COR-L47 (cell line): ENCODE results near the gene ADARB2.
"Not testable (repeated sequence)": the region's sequence is repeated elsewhere in the genome, so short reads cannot be mapped to it uniquely, and the experiment has no call there.

ENCODE experiments used
- DNase-seq: peaks from one replicate; lab custom pipeline; 2025; lab: John Stamatoyannopoulos, UW

ADARB2 gene

GRCh38 chr10:1227510-1228402 is 509.6 kb downstream of the ADARB2 start:
- no peak for DNase-seq

GRCh38 chr10:1226907-1227306 is 510.4 kb downstream of the ADARB2 start:
- not testable (repeated sequence) for DNase-seq

GRCh38 chr10:1219874-1220273 is 517.5 kb downstream of the ADARB2 start:
- DNase-seq = not testable (repeated sequence)

- DNase-seq = no peak
Measured at GRCh38 chr10:1217661-1218060, 519.7 kb downstream of the ADARB2 start.

- DNase-seq = no peak
Measured at GRCh38 chr10:1217237-1217587, 520.1 kb downstream of the ADARB2 start.

- no peak for DNase-seq
Measured at GRCh38 chr10:1216574-1217236, 520.6 kb downstream of the ADARB2 start.

- DNase-seq = no peak
Measured at GRCh38 chr10:1215862-1216573, 521.3 kb downstream of the ADARB2 start.

- no peak for DNase-seq
Measured at GRCh38 chr10:1214882-1215540, 522.3 kb downstream of the ADARB2 start.

- no peak for DNase-seq
Measured at GRCh38 chr10:1214071-1214675, 523.2 kb downstream of the ADARB2 start.

- no peak for DNase-seq
Measured at GRCh38 chr10:1213252-1214070, 523.9 kb downstream of the ADARB2 start.

- no peak for DNase-seq
Measured at GRCh38 chr10:1212571-1213141, 524.7 kb downstream of the ADARB2 start.

- DNase-seq = no peak
Measured at GRCh38 chr10:1211844-1212570, 525.3 kb downstream of the ADARB2 start.

GRCh38 chr10:1210667-1211066 is 526.7 kb downstream of the ADARB2 start:
- DNase-seq = no peak

- no peak for DNase-seq
Measured at GRCh38 chr10:1209355-1209979, 527.9 kb downstream of the ADARB2 start.

GRCh38 chr10:1208366-1209311 is 528.7 kb downstream of the ADARB2 start:
- no peak for DNase-seq

GRCh38 chr10:1206601-1207000 is 530.7 kb downstream of the ADARB2 start:
- no peak for DNase-seq

GRCh38 chr10:1206101-1206500 is 531.2 kb downstream of the ADARB2 start:
- DNase-seq = no peak

- DNase-seq = no peak
Measured at GRCh38 chr10:1205450-1206030, 531.8 kb downstream of the ADARB2 start.
